ENCODE measurements around the gene PARP1.

DNA sequence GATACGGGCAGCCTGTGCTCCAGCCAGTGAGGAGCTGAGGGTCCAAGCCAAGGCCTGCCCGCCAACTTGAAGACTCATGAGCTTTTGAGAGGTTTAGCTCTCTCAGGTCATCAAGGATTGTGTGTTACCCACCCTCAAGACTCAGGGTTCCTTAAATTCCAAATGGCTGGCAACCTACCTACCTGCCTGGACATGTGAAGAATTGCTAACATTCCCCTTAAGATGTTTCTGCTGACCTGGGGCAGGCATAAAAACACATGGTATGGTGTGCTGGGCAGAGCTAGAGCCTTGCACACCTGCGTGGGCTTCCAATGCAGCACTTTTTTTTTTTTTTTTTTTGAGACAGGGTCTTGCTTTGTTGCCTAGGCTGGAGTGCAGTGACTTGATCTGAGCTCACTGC, 17.2 kb downstream of the PARP1 start:
- TF ChIP-seq FOXA1 (IDR thresholded peaks at IDR 0.05), result no peak
- TF ChIP-seq, protein P1, sequence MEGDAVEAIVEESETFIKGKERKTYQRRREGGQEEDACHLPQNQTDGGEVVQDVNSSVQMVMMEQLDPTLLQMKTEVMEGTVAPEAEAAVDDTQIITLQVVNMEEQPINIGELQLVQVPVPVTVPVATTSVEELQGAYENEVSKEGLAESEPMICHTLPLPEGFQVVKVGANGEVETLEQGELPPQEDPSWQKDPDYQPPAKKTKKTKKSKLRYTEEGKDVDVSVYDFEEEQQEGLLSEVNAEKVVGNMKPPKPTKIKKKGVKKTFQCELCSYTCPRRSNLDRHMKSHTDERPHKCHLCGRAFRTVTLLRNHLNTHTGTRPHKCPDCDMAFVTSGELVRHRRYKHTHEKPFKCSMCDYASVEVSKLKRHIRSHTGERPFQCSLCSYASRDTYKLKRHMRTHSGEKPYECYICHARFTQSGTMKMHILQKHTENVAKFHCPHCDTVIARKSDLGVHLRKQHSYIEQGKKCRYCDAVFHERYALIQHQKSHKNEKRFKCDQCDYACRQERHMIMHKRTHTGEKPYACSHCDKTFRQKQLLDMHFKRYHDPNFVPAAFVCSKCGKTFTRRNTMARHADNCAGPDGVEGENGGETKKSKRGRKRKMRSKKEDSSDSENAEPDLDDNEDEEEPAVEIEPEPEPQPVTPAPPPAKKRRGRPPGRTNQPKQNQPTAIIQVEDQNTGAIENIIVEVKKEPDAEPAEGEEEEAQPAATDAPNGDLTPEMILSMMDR (IDR thresholded peaks at IDR 0.05; ENCODE audit: low read depth, low read length, missing input control), result no peak
- TF ChIP-seq TAF1 (conservative IDR thresholded peaks at IDR 0.05), result no peak
- no peak for TF ChIP-seq ATF3 (IDR thresholded peaks at IDR 0.05)
- TF ChIP-seq, protein P2, sequence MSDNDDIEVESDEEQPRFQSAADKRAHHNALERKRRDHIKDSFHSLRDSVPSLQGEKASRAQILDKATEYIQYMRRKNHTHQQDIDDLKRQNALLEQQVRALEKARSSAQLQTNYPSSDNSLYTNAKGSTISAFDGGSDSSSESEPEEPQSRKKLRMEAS (IDR thresholded peaks at IDR 0.05), result no peak
- TF ChIP-seq EGR1 (IDR thresholded peaks at IDR 0.05; ENCODE audit: low read depth in 2 of 2), result no peak
- no peak for TF ChIP-seq NR2F2 (IDR thresholded peaks at IDR 0.05)

Data from liver (tissue), 3 donors.